ENCODE results near the gene CSNK1G2. TPM values are rescaled to one million over a fixed set of nuclear protein-coding genes. Genes with fewer than 3 reads are reported as not detected.

CSNK1G2 gene
- total and polyA plus RNA-seq, 12 donors: 30.0 to 120 (median 73.6) TPM

- Histone ChIP-seq H3K4me3 (no peak overlapping the region), H3K27me3 (no peaks in the 10 kb centered on the region), H3K9me3 (replicated peaks in 1 of 3) (no peaks in the 10 kb centered on the region), H3K27ac (peak overlapping the region in 1 of 5 donors; percentile 32), H3K4me1 (replicated peaks in 1 of 2) (peaks cover 19 to 40% of the 10 kb centered on the region in 2 donors), H3K36me3 (replicated peaks in 1 of 2) (no peaks in the 10 kb centered on the region)
- WGBS, 4 donors: 75 to 88% (median 85%) methylated on average over 5 to 22 of the region's 22 CpGs
- intact Hi-C loops (cut with DNase I): no loop called here
- TF ChIP-seq POLR2A (IDR thresholded peaks at IDR 0.05) (no peak), CTCF (IDR thresholded peaks at IDR 0.05) (no peak)
- no peak for DNase-seq
Observed at GRCh38 chr19:1943661-1944087, 2.7 kb downstream of the CSNK1G2 start.

DNA sequence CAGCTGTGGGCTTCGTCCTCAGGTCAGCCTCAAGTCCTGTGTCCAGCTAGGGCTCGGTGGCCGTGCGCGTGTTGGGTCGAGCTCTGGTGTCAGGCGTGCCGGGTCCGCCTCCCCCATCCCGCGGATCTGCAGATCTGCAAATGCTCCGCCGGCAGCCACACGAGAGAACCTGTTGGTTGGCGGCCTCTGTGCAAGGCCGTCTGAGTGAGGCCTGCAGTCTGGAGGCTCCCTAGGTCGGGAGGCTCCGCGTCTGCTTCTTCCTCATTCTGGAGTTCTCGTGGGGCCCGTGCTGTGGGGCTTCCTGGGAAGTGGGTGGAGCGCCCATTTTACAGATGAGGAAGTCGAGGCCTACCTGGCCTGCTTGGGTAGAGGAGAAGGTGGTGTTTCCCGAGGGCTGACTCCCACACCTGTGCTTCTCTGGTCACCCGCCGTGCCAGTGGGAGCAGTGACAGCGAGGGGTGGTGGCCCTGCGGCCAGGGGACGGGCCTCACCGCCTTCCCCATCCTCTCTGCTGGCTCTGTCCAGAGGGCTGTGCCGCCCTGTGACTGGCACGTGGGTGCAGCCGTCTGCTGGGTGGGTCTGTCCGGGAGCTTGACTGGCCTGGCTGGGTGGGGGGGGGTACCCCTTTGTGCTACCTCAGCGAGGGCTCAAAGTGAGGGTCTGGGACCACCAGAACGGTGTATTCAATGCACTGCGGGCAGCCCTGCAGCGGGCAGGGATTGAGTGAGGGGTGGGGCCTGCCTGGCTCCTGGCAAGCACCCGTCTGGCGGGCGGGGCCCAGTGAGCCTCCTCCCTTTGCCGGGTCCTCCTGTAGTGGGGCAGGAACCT lies 3.3 kb downstream of the CSNK1G2 start:
- intact Hi-C loops (cut with DNase I): no loop called here
- Histone ChIP-seq H3K4me3 (no peak overlapping the region), H3K36me3 (replicated peaks in 1 of 2) (no peaks in the 10 kb centered on the region), H3K27ac (peak overlapping the region in 1 of 5 donors; percentile 32), H3K9me3 (replicated peaks in 1 of 3) (no peaks in the 10 kb centered on the region), H3K27me3 (no peaks in the 10 kb centered on the region), H3K4me1 (replicated peaks in 1 of 2) (peaks cover 19 to 39% of the 10 kb centered on the region in 2 donors)
- WGBS, 4 donors: 73 to 82% (median 75%) methylated on average over 6 to 42 of the region's 42 CpGs
- DNase-seq: no peak
- no peak for TF ChIP-seq POLR2A (IDR thresholded peaks at IDR 0.05)
- TF ChIP-seq CTCF (IDR thresholded peaks at IDR 0.05): no peak

- intact Hi-C loops (cut with DNase I): no loop called here
- Histone ChIP-seq H3K27ac (no peak overlapping the region), H3K4me3 (no peak overlapping the region), H3K4me1 (replicated peaks in 1 of 2) (peaks cover 12 to 32% of the 10 kb centered on the region in 2 donors), H3K27me3 (no peaks in the 10 kb centered on the region), H3K9me3 (replicated peaks in 1 of 3) (no peaks in the 10 kb centered on the region), H3K36me3 (replicated peaks in 1 of 2) (no peaks in the 10 kb centered on the region)
- TF ChIP-seq CTCF (IDR thresholded peaks at IDR 0.05) (no peak), POLR2A (IDR thresholded peaks at IDR 0.05) (no peak)
- no peak for DNase-seq
- 87 to 93% (median 90%) methylated on average over 8 to 30 of the region's 30 CpGs for WGBS, 4 donors
Observed at GRCh38 chr19:1944916-1945561, 4.1 kb downstream of the CSNK1G2 start.

DNA sequence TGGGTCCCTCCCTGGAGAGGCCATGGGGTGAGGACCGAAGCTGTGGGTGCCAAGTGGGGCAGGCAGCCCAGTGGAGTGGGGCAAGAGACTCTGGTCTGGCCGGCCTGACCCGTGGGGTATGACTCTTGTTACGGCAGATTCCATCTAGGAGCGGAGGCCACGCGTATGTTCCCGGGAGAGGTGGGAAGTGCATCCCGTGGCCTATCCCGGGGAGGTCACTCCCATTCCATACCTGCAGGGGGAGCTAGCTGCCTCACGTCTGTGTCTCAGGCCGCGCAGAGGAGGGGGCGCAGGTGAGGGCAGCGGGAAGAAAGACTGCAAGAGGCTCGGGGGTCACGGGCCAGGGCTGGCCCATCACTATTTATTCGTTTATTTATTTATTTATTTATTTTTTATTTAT lies 4.9 kb downstream of the CSNK1G2 start:
- Histone ChIP-seq H3K9me3 (replicated peaks in 1 of 3) (no peaks in the 10 kb centered on the region), H3K4me1 (replicated peaks in 1 of 2) (peaks cover 9 to 28% of the 10 kb centered on the region in 2 donors), H3K27ac (no peak overlapping the region), H3K27me3 (no peaks in the 10 kb centered on the region), H3K36me3 (replicated peaks in 1 of 2) (no peaks in the 10 kb centered on the region), H3K4me3 (no peak overlapping the region)
- DNase-seq: peak in 6 of 7 donors; percentile 51 to 77 (median 64)
- TF ChIP-seq POLR2A (IDR thresholded peaks at IDR 0.05) (no peak), CTCF (IDR thresholded peaks at IDR 0.05) (peak; percentile 36 to 72 (median 58))
- 28 to 57% (median 50%) methylated on average over 9 to 18 of the region's 18 CpGs for WGBS, 4 donors
- intact Hi-C loops (cut with DNase I): no loop called here
